Spinal cord (tissue), 10 donors: Measurements from ENCODE around the gene TYSND1. TPM values are rescaled to one million over a fixed set of nuclear protein-coding genes. Genes with fewer than 3 reads are reported as not detected.
"Not testable (repeated sequence)": the region's sequence is repeated elsewhere in the genome, so short reads cannot be mapped to it uniquely, and the experiment has no call there.

Experiments used
- DNase-seq, 6 donors: peaks; one replicate each; pipeline versions ENCODE4 v3.0.0 to v3.0.0-alpha.2; 2013 to 2015; ENCODE audit warnings: low spot score in 6 of 6, low read depth in 4 of 6
- H3K27ac ChIP-seq: one replicate; pipeline ENCODE4 v1.5.1; 2013; ENCODE audit warnings: low read depth, low read length, control low read depth
- H3K27me3 ChIP-seq: one replicate; pipeline ENCODE4 v1.6.1; 2013; ENCODE audit warnings: low read length; ENCODE audit not compliant: control insufficient read depth, insufficient read depth
- H3K36me3 ChIP-seq: one replicate; pipeline ENCODE4 v1.6.1; 2013; ENCODE audit warnings: low read length; ENCODE audit not compliant: control insufficient read depth, insufficient read depth
- H3K4me1 ChIP-seq: one replicate; pipeline ENCODE4 v1.6.1; 2013; ENCODE audit warnings: low read length; ENCODE audit not compliant: control insufficient read depth, insufficient read depth
- H3K4me3 ChIP-seq: one replicate; pipeline ENCODE4 v1.5.1; 2013; ENCODE audit warnings: low read depth, low read length, control low read depth
- H3K9me3 ChIP-seq: one replicate; pipeline ENCODE4 v1.6.1; 2013; ENCODE audit warnings: low read length; ENCODE audit not compliant: control insufficient read depth, insufficient read depth
- WGBS: methylation state at CpG from one replicate; pipeline ENCODE4 v1.1.5; 2013; ENCODE audit warnings: missing lambda C conversion rate; ENCODE audit not compliant: insufficient coverage; 5-methylcytosine and 5-hydroxymethylcytosine counted together
- polyA plus RNA-seq, 2 donors: library from polyadenylated mRNA; unstranded; fragments of 120-200 nt; gene quantifications; one replicate each; pipeline ENCODE4 v1.2.1, GENCODE V29; 2013; ENCODE audit not compliant: insufficient read length in 2 of 2
- total RNA-seq, 2 donors: library from RNA; depleted of rRNA in 1 of 2; stranded (reverse); fragments of 120-200 nt in 1 of 2; fragments of >200 nt in 1 of 2; gene quantifications; one replicate each; pipeline versions ENCODE4 v1.2.3 to v1.2.4, GENCODE V29; 2013 to 2014
- donor health status: healthy.

The TYSND1 gene
- total and polyA plus RNA-seq, 4 donors, result 6.8 to 13.0 (median 9.2) TPM

DNA sequence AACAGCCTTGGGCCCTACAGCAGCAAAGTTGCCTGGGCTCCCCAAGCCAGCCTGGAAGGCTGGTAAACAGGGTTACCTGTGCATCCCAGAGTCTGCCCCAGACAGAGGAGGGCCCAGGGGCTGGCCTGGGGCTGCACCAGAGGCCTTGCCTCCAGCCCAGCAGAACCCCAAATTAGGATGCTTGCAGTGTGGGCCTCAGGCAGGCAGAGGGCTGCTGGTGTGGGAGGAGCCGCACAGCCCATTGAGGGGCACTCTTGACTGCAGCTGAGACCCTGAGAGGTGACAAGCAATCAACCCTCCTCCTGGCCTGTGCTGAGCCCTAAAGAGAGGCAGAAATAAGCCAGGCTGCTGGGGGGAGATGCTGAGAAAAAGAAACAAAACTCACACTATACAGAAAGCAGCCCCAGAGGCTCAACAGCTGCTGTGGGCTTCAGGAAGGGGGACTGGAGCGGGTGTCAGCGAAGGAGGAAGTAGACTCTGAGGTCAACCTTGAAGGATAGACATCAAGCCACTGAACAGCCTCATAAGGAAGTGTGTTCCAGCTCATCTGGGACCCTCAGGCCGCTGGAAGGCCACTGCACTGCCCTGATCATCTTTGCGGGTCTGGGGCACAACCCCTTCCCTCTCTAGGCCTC, 20.5 kb downstream of the TYSND1 start:
- WGBS, result 74% methylated on average over 3 of the region's 5 CpGs
- DNase-seq, result no peak
- H3K4me1 ChIP-seq, result no peaks in the 10 kb centered on the region

GRCh38 chr10:70124918-70125317, 21.6 kb downstream of the TYSND1 start:
- H3K9me3 ChIP-seq, result no peaks in the 10 kb centered on the region
- no peaks in the 10 kb centered on the region for H3K4me1 ChIP-seq
- H3K27me3 ChIP-seq, result no peaks in the 10 kb centered on the region
- H3K36me3 ChIP-seq, result peaks cover 9% of the 10 kb centered on the region
- no peak overlapping the region for H3K4me3 ChIP-seq
- no CpG with 5 or more reads among the region's 3 CpGs for WGBS
- no peak for DNase-seq
- H3K27ac ChIP-seq, result no peak overlapping the region

More for the DNA sequence above, 20.5 kb downstream of the TYSND1 start:
- H3K9me3 ChIP-seq, result no peaks in the 10 kb centered on the region
- peaks cover 3% of the 10 kb centered on the region for H3K36me3 ChIP-seq
- no peak overlapping the region for H3K4me3 ChIP-seq
- H3K27me3 ChIP-seq, result no peaks in the 10 kb centered on the region
- no peak overlapping the region for H3K27ac ChIP-seq

GRCh38 chr10:70124415-70124814, 22.1 kb downstream of the TYSND1 start:
- no peak overlapping the region for H3K4me3 ChIP-seq
- no peaks in the 10 kb centered on the region for H3K4me1 ChIP-seq
- no peaks in the 10 kb centered on the region for H3K9me3 ChIP-seq
- no peaks in the 10 kb centered on the region for H3K27me3 ChIP-seq
- 100% methylated on average over 1 of the region's 1 CpG for WGBS
- no peak overlapping the region for H3K27ac ChIP-seq
- no peak for DNase-seq
- peaks cover 13% of the 10 kb centered on the region for H3K36me3 ChIP-seq

DNA sequence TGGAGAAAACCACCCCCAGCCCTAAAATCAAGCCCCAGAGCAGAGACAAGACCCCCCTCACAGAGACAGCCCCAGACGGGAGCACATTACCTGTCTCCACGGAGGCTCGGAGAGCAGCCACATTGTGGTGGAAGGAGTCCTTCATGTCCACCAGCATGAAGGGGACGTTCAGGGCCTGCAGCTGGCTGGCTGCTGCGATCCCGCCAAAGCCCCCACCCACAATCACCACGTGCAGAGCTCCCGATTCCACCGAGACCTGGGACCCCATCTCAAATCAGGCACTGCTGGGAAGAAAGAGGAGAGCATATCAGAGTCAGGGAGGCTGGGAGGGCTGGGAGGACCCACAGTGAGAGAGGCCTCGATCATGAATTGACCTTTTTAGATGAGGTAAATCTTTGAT, 22.7 kb downstream of the TYSND1 start:
- no peaks in the 10 kb centered on the region for H3K9me3 ChIP-seq
- no peak for DNase-seq
- no peaks in the 10 kb centered on the region for H3K27me3 ChIP-seq
- H3K4me3 ChIP-seq, result no peak overlapping the region
- no peaks in the 10 kb centered on the region for H3K4me1 ChIP-seq
- no peak overlapping the region for H3K27ac ChIP-seq
- peaks cover 13% of the 10 kb centered on the region for H3K36me3 ChIP-seq
- 60% methylated on average over 1 of the region's 10 CpGs for WGBS

GRCh38 chr10:70123166-70123565, 23.3 kb downstream of the TYSND1 start:
- 92% methylated on average over 9 of the region's 9 CpGs for WGBS
- H3K4me1 ChIP-seq, H3K9me3 ChIP-seq, H3K27me3 ChIP-seq, H3K4me3 ChIP-seq, H3K27ac ChIP-seq, DNase-seq: not testable (repeated sequence)
- H3K36me3 ChIP-seq, result peaks cover 13% of the 10 kb centered on the region

DNA sequence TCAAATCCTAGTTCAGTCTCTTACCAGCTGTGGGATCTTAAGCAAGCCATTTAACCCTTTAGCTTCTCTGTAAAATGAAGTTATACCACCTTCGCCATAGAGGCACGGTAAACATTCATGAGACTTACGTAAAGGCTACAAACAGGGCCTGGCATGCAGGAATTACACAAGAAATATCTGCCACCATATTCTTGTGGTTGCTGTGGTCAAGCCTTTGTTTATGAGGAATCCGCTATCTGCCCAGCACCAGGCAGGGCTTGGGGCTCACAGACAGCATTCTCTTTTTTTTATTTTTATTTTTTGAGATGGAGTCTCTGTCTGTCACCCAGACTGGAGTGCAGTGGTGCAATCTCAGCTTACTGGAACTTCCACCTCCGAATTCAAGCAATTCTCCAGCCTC, 23.8 kb downstream of the TYSND1 start:
- no peaks in the 10 kb centered on the region for H3K27me3 ChIP-seq
- no peaks in the 10 kb centered on the region for H3K4me1 ChIP-seq
- H3K27ac ChIP-seq, result no peak overlapping the region
- H3K36me3 ChIP-seq, result peaks cover 13% of the 10 kb centered on the region
- no peak for DNase-seq
- 100% methylated on average over 1 of the region's 5 CpGs for WGBS
- H3K4me3 ChIP-seq, result no peak overlapping the region
- H3K9me3 ChIP-seq, result no peaks in the 10 kb centered on the region

DNA sequence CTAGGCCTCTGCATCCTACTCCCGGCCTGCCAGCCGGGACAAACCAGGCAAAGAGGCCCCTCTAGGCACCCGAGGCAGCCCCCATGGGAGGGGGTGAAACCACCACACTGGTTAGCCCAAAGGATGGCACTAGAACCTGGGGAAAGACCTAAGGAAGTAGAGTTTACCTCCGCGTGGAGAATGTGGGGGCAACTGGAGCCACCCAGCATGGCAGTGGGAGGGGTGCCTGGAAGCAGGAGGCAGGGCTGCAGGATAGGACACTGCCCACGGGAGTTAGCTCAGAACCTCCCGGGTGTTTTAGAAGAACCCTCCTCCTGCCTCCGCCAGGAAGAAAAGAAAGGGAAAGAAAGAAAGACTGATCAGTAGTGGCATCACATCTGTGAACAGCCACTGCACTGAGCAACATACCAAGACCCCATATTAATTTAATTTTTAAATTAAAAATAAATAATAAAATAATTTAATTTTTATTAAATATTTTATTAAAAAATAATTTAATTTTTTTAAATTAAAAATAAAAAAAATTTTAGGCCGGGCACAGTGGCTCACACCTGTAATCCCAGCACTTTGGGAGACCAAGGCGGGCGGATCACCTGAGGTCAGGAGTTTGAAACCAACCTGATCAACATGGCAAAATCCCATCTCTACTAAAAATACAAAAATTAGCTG, 25.1 kb downstream of the TYSND1 start:
- H3K9me3 ChIP-seq, result no peaks in the 10 kb centered on the region

DNA sequence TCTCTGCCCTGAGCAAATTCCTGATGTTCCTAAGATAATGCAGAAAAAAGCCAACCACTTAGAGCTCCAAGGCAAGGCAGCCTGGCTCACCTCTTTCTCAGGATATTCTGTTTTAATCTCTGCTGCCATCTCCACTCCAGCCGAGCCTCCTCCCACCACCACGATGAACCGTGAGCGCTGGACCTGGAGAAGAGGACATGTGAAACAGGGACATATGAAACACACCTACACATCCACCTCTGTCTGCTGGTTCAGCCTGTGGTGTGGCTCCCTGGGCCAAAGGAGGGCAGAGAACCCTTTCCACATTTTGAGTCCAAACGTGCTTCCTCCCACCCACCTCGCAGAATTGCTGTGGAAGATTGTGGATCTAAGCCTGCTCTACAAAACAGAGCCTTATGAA, 26.1 kb downstream of the TYSND1 start:
- peaks cover 20% of the 10 kb centered on the region for H3K36me3 ChIP-seq
- WGBS, result 96% methylated on average over 6 of the region's 6 CpGs

More for the DNA sequence above, 25.1 kb downstream of the TYSND1 start:
- H3K4me1 ChIP-seq, result no peaks in the 10 kb centered on the region
- peaks cover 20% of the 10 kb centered on the region for H3K36me3 ChIP-seq
- H3K27me3 ChIP-seq, result no peaks in the 10 kb centered on the region
- H3K4me3 ChIP-seq, result no peak overlapping the region
- 94% methylated on average over 8 of the region's 11 CpGs for whole genome bisulfite sequencing
- no peak for DNase-seq
- H3K27ac ChIP-seq, result no peak overlapping the region

DNA sequence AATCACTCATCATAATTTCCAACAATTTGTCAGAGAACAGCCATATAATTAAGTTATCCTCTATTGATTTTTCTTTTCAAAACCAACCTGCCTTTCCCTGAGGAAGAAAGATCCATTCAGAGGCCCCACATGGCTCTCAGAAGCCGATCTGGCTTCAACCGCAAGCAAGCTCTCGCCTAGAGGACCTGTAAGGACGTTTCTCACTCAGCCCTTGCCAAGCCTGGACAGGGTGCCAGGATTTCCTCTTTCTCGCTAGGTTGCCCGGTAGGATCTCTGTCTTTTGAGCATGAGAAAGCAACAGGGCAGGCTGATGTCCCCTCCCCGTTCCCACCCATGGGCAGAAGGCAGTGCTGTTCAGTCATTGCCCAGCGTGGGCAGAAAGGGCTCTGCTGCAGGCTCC, 26.9 kb downstream of the TYSND1 start:
- Histone ChIP-seq H3K27ac (no peak overlapping the region), H3K27me3 (no peaks in the 10 kb centered on the region), H3K4me3 (no peak overlapping the region), H3K4me1 (no peaks in the 10 kb centered on the region), H3K36me3 (peaks cover 25% of the 10 kb centered on the region), H3K9me3 (no peaks in the 10 kb centered on the region)
- WGBS, result 72% methylated on average over 8 of the region's 8 CpGs
- no peak for DNase-seq

More for the DNA sequence above, 26.1 kb downstream of the TYSND1 start:
- no peaks in the 10 kb centered on the region for H3K27me3 ChIP-seq
- H3K4me3 ChIP-seq, result no peak overlapping the region
- no peak for DNase-seq
- H3K27ac ChIP-seq, result no peak overlapping the region
- no peaks in the 10 kb centered on the region for H3K9me3 ChIP-seq
- no peaks in the 10 kb centered on the region for H3K4me1 ChIP-seq

GRCh38 chr10:70119197-70119596, 27.3 kb downstream of the TYSND1 start:
- no peak overlapping the region for H3K27ac ChIP-seq
- 93% methylated on average over 4 of the region's 7 CpGs for WGBS
- H3K9me3 ChIP-seq, result no peaks in the 10 kb centered on the region
- DNase-seq, result no peak
- no peak overlapping the region for H3K4me3 ChIP-seq
- H3K4me1 ChIP-seq, result no peaks in the 10 kb centered on the region
- H3K27me3 ChIP-seq, result no peaks in the 10 kb centered on the region
- H3K36me3 ChIP-seq, result peaks cover 28% of the 10 kb centered on the region
